ENCODE measurements around the gene SLC30A5. TPM values are rescaled to one million over a fixed set of nuclear protein-coding genes. Genes with fewer than 3 reads are reported as not detected.
"Not testable (repeated sequence)": the region's sequence is repeated elsewhere in the genome, so short reads cannot be mapped to it uniquely, and the experiment has no call there.

Gene SLC30A5
- total RNA-seq, 1 donor from 2014 or later = 57.5 TPM

DNA sequence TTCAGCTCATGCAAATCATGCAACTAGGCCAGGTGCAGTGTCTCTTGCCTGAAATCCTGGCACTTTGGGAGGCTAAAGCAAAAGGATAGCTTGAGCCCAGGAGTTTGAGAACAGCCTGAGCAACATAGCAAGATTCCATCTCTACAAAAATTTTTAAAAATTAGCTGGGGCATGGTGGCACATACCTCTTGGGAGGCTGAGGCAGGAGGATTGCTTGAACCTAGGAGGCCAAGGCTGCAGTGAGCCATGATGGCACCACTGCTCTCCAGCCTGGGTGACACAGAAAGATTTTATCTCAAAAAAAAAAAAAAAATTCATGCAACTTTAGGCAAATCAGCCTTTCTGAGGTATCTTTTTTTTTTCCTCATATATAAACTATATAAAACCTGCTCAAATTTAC lies 37.5 kb downstream of the SLC30A5 start:
- no peak for DNase-seq (ENCODE audit: low spot score in 2 of 2, unreplicated experiment in 2 of 2)
- H3K9me3 Mint-ChIP-seq = no peaks in the 10 kb centered on the region
- TF ChIP-seq, protein P1, sequence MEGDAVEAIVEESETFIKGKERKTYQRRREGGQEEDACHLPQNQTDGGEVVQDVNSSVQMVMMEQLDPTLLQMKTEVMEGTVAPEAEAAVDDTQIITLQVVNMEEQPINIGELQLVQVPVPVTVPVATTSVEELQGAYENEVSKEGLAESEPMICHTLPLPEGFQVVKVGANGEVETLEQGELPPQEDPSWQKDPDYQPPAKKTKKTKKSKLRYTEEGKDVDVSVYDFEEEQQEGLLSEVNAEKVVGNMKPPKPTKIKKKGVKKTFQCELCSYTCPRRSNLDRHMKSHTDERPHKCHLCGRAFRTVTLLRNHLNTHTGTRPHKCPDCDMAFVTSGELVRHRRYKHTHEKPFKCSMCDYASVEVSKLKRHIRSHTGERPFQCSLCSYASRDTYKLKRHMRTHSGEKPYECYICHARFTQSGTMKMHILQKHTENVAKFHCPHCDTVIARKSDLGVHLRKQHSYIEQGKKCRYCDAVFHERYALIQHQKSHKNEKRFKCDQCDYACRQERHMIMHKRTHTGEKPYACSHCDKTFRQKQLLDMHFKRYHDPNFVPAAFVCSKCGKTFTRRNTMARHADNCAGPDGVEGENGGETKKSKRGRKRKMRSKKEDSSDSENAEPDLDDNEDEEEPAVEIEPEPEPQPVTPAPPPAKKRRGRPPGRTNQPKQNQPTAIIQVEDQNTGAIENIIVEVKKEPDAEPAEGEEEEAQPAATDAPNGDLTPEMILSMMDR (IDR thresholded peaks at IDR 0.05; ENCODE audit: unreplicated experiment) = no peak
- H3K4me1 Mint-ChIP-seq = no peaks in the 10 kb centered on the region
- H3K4me3 Mint-ChIP-seq = no peak overlapping the region
- peaks cover 31% of the 10 kb centered on the region for H3K36me3 Mint-ChIP-seq
- no peaks in the 10 kb centered on the region for H3K27me3 Mint-ChIP-seq (ENCODE audit: low read depth)
- no peak overlapping the region for H3K27ac Mint-ChIP-seq

DNA sequence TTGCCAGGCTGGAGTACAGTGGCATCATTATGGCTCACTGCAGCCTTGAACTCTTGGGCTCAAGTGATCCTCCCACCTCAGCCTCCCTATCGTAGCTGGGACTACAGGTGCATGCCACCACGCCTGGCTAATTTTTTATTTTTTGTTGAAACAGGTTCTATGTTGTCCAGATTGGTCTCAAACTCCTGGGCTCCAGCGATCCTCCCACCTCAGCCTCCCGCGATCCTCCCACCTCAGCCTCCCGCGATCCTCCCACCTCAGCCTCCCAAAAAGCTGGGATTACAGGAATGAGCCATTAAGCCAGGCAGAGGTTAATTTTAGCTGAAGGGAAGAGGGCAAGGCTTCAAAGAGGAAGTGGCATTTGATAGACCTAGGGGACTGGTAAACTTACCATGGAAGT lies 40.3 kb downstream of the SLC30A5 start:
- TF ChIP-seq, protein P1 (IDR thresholded peaks at IDR 0.05; ENCODE audit: unreplicated experiment) = no peak
- Mint-ChIP-seq H3K27ac (no peak overlapping the region), H3K4me3 (no peak overlapping the region), H3K9me3 (no peaks in the 10 kb centered on the region), H3K36me3 (peaks cover 18% of the 10 kb centered on the region), H3K27me3 (ENCODE audit: low read depth) (no peaks in the 10 kb centered on the region), H3K4me1 (no peaks in the 10 kb centered on the region)
- DNase-seq (ENCODE audit: low spot score in 2 of 2, unreplicated experiment in 2 of 2) = no peak

DNA sequence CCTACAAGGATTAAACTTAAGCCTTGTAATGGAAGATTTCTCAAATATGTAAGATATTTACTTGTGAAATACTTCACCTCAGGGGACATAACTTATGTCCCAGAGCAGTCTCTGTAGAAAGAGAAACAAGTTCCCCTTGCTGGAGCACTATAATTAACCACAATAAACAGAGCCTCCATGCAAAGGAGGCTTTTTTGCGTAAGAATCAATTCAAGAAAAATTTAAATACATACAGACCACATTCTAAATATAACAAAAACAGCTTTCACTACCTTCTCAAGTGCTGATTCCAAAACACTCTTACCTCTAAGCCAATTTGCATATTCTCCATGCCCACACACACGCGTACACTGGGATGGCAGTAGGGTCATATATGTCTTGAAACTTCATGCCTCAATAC lies 42.5 kb downstream of the SLC30A5 start:
- DNase-seq (ENCODE audit: low spot score in 2 of 2, unreplicated experiment in 2 of 2) = no peak
- Mint-ChIP-seq H3K4me3 (no peak overlapping the region), H3K4me1 (no peaks in the 10 kb centered on the region), H3K27ac (no peak overlapping the region), H3K9me3 (peaks cover 13% of the 10 kb centered on the region), H3K27me3 (ENCODE audit: low read depth) (no peaks in the 10 kb centered on the region), H3K36me3 (peaks cover 12% of the 10 kb centered on the region)
- TF ChIP-seq, protein P1 (IDR thresholded peaks at IDR 0.05; ENCODE audit: unreplicated experiment) = no peak

DNA sequence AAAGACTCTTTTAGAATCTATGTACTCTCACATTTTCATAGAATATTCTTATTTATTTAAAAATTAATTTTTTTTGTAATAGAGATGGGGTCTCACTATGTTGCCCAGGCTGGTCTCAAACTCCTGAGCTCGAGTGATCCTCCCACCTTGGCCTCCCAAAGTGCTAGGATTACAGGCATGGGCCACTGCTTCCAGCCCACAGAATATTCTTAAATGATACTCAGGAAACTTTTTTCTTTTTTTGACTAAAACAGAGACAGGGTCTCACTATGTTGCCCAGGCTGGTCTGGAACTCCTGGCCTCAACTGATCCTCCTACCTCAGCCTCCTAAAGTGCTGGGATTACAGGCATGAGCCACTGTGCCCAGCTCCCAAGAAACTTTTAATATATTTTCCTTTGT lies 43.4 kb downstream of the SLC30A5 start:
- H3K4me3 Mint-ChIP-seq; H3K27ac Mint-ChIP-seq; H3K27me3 Mint-ChIP-seq (ENCODE audit: low read depth); H3K4me1 Mint-ChIP-seq; DNase-seq (ENCODE audit: low spot score in 2 of 2, unreplicated experiment in 2 of 2): not testable (repeated sequence)
- Mint-ChIP-seq H3K9me3 (peaks cover 16% of the 10 kb centered on the region), H3K36me3 (peaks cover 12% of the 10 kb centered on the region)

DNA sequence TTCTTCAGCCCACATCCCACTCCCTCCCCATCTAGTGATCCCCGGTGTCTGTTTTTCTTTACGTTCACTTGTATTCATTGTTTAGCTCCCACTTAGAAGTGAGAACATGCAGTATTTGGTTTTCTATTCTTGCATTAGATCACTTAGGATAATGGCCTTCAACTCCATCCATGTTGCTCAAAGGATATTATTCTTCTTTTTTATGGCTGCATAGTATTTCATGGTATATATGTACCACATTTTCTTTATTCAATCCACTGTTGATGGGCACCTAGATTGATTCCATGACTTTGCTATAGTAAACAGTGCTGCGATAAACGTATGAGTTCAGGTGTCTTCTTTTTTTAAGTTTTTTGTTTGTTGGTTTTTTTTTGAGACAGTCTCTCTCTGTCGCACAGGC lies 44.0 kb downstream of the SLC30A5 start:
- Mint-ChIP-seq H3K9me3 (peaks cover 18% of the 10 kb centered on the region), H3K27ac (no peak overlapping the region), H3K36me3 (peaks cover 12% of the 10 kb centered on the region), H3K4me1 (no peaks in the 10 kb centered on the region), H3K4me3 (no peak overlapping the region), H3K27me3 (ENCODE audit: low read depth) (no peaks in the 10 kb centered on the region)
- no peak for DNase-seq (ENCODE audit: low spot score in 2 of 2, unreplicated experiment in 2 of 2)
- TF ChIP-seq, protein P1 (IDR thresholded peaks at IDR 0.05; ENCODE audit: unreplicated experiment) = no peak

DNA sequence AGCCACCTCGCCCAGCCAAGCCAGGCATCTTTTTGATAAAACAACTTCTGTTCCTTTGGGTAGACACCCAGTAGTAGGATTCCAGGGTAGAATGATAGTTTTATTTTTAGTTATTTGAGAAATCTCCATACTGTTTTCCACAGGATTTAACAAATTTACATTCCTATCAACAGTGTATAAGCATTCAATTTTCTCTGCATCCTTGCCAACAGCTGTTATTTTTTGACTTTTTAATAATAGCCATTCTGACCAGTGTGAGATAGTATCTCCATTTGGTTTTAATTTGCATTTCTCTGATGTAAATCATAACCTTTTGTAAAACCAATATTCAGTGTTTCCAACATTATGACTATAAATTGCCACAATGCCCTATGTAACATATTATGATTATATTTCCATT lies 45.0 kb downstream of the SLC30A5 start:
- Mint-ChIP-seq H3K9me3 (peaks cover 26% of the 10 kb centered on the region), H3K27me3 (ENCODE audit: low read depth) (no peaks in the 10 kb centered on the region), H3K36me3 (peaks cover 7% of the 10 kb centered on the region), H3K27ac (no peak overlapping the region), H3K4me3 (no peak overlapping the region), H3K4me1 (no peaks in the 10 kb centered on the region)
- no peak for DNase-seq (ENCODE audit: low spot score in 2 of 2, unreplicated experiment in 2 of 2)
- TF ChIP-seq, protein P1 (IDR thresholded peaks at IDR 0.05; ENCODE audit: unreplicated experiment) = no peak

DNA sequence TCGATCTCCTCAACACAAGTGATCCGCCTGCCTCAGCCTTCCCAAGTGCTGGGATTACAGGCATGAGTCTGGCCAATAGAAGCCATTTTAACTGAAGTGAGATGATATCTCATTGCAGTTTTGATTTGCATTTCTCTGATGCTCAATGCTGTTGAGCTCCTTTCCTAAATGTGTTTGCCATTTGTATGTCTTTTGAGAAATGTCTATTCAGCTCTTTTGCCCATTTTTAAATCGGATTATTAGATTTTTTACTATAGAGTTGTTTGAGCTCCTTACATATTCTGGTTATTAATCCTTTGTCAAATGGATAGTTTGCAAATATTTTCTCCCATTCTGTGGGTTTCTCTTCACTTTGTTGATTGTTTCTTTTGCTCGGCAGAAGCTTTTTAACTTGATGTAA lies 46.4 kb downstream of the SLC30A5 start:
- H3K36me3 Mint-ChIP-seq; H3K4me3 Mint-ChIP-seq; H3K4me1 Mint-ChIP-seq; H3K27ac Mint-ChIP-seq; DNase-seq (ENCODE audit: low spot score in 2 of 2, unreplicated experiment in 2 of 2); H3K27me3 Mint-ChIP-seq (ENCODE audit: low read depth): not testable (repeated sequence)
- H3K9me3 Mint-ChIP-seq = peaks cover 27% of the 10 kb centered on the region

All from mesothelial cell of epicardium (in vitro differentiated cells).